ENCODE results near the gene MAPK8. TPM values are rescaled to one million over a fixed set of nuclear protein-coding genes. Genes with fewer than 3 reads are reported as not detected.
"Not testable (repeated sequence)": the region's sequence is repeated elsewhere in the genome, so short reads cannot be mapped to it uniquely, and the experiment has no call there.

MAPK8 gene
- total and polyA plus RNA-seq, 3 donors from 2014 or later, result 91.8 to 114 (median 98.8) TPM

GRCh38 chr10:48279081-48279751, 27.3 kb upstream of the MAPK8 start:
- Histone ChIP-seq H3K27ac (no peak overlapping the region), H3K9me3 (no peaks in the 10 kb centered on the region), H3K27me3 (no peaks in the 10 kb centered on the region), H3K4me3 (no peak overlapping the region), H3K4me1 (no peaks in the 10 kb centered on the region), H3K36me3 (ENCODE audit: low read depth, missing control alignments) (no peaks in the 10 kb centered on the region)
- 94 to 100% methylated on average over 2 of the region's 2 CpGs for WGBS, 2 donors
- intact Hi-C loops (cut with DNase I; ENCODE audit: low total_unique reads), result no loop called here
- TF ChIP-seq CTCF (IDR thresholded peaks at IDR 0.05), result no peak
- TF ChIP-seq POLR2A (IDR thresholded peaks at IDR 0.05), result no peak
- DNase-seq, result no peak

- DNase-seq; H3K27ac ChIP-seq; H3K4me1 ChIP-seq; intact Hi-C loops (cut with DNase I; ENCODE audit: low total_unique reads); H3K9me3 ChIP-seq; H3K27me3 ChIP-seq; H3K36me3 ChIP-seq (ENCODE audit: low read depth, missing control alignments); H3K4me3 ChIP-seq: not testable (repeated sequence)
- 87 to 89% methylated on average over 4 of the region's 4 CpGs for WGBS, 2 donors
Observed at GRCh38 chr10:48281697-48282096, 24.8 kb upstream of the MAPK8 start.

- TF ChIP-seq POLR2A (IDR thresholded peaks at IDR 0.05) (no peak), CTCF (IDR thresholded peaks at IDR 0.05) (no peak)
- intact Hi-C loops (cut with DNase I; ENCODE audit: low total_unique reads), result no loop called here
- no peak for DNase-seq
- Histone ChIP-seq H3K4me3 (no peak overlapping the region), H3K36me3 (ENCODE audit: low read depth, missing control alignments) (no peaks in the 10 kb centered on the region), H3K27me3 (no peaks in the 10 kb centered on the region), H3K4me1 (peaks cover 7% of the 10 kb centered on the region), H3K9me3 (no peaks in the 10 kb centered on the region), H3K27ac (no peak overlapping the region)
Observed at GRCh38 chr10:48282829-48283228, 23.6 kb upstream of the MAPK8 start.

- Histone ChIP-seq H3K4me3 (no peak overlapping the region), H3K36me3 (ENCODE audit: low read depth, missing control alignments) (no peaks in the 10 kb centered on the region), H3K27ac (no peak overlapping the region), H3K9me3 (no peaks in the 10 kb centered on the region), H3K4me1 (peaks cover 15% of the 10 kb centered on the region), H3K27me3 (no peaks in the 10 kb centered on the region)
- TF ChIP-seq POLR2A (IDR thresholded peaks at IDR 0.05) (no peak), CTCF (IDR thresholded peaks at IDR 0.05) (no peak)
- DNase-seq, result no peak
- intact Hi-C loops (cut with DNase I; ENCODE audit: low total_unique reads), result no loop called here
- WGBS, 2 donors, result 73 to 86% methylated on average over 2 of the region's 2 CpGs
Observed at GRCh38 chr10:48284002-48284546, 22.4 kb upstream of the MAPK8 start.

GRCh38 chr10:48284811-48285210, 21.7 kb upstream of the MAPK8 start:
- H3K27ac ChIP-seq, result no peak overlapping the region
- H3K4me1 ChIP-seq, result peaks cover 20% of the 10 kb centered on the region
- H3K9me3 ChIP-seq, result no peaks in the 10 kb centered on the region
- no peak overlapping the region for H3K4me3 ChIP-seq
- intact Hi-C loops (cut with DNase I; ENCODE audit: low total_unique reads), result no loop called here
- TF ChIP-seq POLR2A (IDR thresholded peaks at IDR 0.05), result no peak
- TF ChIP-seq CTCF (IDR thresholded peaks at IDR 0.05), result no peak
- 59 to 74% methylated on average over 4 of the region's 4 CpGs for WGBS, 2 donors
- DNase-seq, result no peak
- no peaks in the 10 kb centered on the region for H3K27me3 ChIP-seq
- no peaks in the 10 kb centered on the region for H3K36me3 ChIP-seq (ENCODE audit: low read depth, missing control alignments)
